AG09319 (cell line): Measurements from ENCODE around the gene OPN1SW.

Experiments
- DNase-seq: peaks from one replicate; pipeline ENCODE4 v3.0.0-alpha.2; 2010; ENCODE audit warnings: low read depth; ENCODE audit errors: extremely low read depth
- TF ChIP-seq, protein P1 (sequence below): IDR thresholded peaks from 2 replicates; pipeline ENCODE4 v1.5.1; 2011; ENCODE audit warnings: low read depth, mild to moderate bottlenecking, inconsistent platforms, low read length, moderate library complexity

The OPN1SW gene

DNA sequence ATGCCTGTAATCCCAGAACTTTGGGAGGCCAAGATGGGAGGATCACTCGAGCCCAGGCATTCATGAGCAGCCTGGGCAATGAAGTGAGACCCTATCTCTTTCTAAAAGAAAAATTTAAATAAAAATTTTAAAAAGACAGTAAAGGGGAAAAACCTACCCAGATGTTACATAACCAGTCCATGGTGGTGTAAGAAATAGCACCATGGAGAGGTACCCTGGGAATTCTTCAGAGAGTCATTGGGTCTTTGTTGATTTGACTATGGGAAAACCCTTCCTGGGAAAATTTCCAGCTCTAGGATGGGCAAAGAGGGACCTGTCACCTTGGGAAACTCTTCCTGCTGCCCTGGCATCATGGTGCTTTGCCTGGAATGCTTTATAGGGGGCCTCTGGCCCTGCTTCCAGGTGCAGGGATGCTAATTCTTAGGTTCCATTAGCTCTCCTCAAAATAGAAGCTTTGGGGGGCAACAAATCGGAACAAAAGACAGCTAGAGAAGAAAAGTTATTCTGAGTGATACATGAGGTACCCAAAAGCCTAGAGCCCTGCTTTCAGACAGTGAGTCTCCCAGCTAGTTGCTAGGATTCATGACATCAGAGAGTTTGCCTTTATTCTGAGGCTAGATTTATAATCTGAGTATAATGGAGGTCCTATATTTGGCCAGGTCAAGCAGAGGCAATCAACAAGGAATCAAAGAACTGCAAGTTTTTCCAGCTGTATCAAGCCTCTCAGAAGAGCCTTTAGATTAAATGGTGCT lies 26.2 kb upstream of the OPN1SW start:
- DNase-seq = no peak
- TF ChIP-seq, protein P1, sequence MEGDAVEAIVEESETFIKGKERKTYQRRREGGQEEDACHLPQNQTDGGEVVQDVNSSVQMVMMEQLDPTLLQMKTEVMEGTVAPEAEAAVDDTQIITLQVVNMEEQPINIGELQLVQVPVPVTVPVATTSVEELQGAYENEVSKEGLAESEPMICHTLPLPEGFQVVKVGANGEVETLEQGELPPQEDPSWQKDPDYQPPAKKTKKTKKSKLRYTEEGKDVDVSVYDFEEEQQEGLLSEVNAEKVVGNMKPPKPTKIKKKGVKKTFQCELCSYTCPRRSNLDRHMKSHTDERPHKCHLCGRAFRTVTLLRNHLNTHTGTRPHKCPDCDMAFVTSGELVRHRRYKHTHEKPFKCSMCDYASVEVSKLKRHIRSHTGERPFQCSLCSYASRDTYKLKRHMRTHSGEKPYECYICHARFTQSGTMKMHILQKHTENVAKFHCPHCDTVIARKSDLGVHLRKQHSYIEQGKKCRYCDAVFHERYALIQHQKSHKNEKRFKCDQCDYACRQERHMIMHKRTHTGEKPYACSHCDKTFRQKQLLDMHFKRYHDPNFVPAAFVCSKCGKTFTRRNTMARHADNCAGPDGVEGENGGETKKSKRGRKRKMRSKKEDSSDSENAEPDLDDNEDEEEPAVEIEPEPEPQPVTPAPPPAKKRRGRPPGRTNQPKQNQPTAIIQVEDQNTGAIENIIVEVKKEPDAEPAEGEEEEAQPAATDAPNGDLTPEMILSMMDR = no peak

DNA sequence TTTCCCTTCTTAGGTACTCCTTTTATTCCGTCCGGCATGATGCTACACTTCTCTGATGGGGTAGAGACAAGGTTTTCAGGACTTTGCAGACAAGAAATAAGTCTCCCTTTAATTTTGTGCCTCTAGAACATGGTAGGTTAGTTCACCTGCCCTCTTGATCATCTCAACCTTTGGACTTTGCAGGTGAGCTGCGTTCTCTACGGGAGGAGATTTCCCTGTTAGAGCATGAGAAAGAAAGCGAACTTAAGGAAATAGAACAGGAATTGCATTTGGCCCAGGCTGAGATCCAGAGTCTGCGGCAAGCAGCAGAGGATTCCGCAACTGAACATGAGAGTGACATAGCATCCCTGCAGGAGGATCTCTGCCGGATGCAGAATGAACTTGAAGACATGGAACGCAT lies 25.4 kb upstream of the OPN1SW start:
- TF ChIP-seq, protein P1 = no peak

GRCh38 chr7:128800567-128800966 lies 25.0 kb upstream of the OPN1SW start:
- TF ChIP-seq, protein P1 = no peak
- no peak for DNase-seq

More for the DNA sequence above, 25.4 kb upstream of the OPN1SW start:
- no peak for DNase-seq

- DNase-seq = no peak
- TF ChIP-seq, protein P1 = no peak
Measured at GRCh38 chr7:128799451-128799850, 23.9 kb upstream of the OPN1SW start.

GRCh38 chr7:128796327-128796726 lies 20.7 kb upstream of the OPN1SW start:
- DNase-seq = peak; percentile 29
- TF ChIP-seq, protein P1 = no peak

GRCh38 chr7:128795129-128795528 lies 19.5 kb upstream of the OPN1SW start:
- TF ChIP-seq, protein P1 = no peak
- no peak for DNase-seq

DNA sequence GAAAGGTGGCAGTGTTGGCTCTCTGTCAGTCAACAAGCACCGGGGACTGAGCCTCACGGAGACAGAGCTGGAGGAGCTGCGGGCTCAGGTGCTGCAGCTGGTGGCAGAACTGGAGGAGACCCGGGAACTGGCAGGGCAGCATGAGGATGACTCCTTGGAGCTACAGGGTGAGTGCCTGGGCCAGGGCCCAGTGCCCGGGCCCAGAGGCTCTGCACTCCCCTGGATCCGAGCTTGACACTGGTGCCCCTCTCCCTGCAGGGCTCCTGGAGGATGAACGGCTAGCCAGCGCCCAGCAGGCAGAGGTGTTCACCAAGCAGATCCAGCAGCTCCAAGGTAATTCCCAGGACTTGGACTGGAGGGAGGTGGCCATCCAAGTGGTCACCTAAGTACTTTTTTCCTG lies 18.8 kb upstream of the OPN1SW start:
- TF ChIP-seq, protein P1 = no peak
- DNase-seq = no peak
